Activated T-cell treated with anti-CD3 and anti-CD28 coated beads, Interleukin-2, amount 50 U/mL, for 1 hour (primary cell): ENCODE measurements around the gene CORO7.

ENCODE experiments used
- DNase-seq: peaks from one replicate; pipeline ENCODE4 v3.0.0-alpha.2; 2020

CORO7 gene

GRCh38 chr16:4381935-4382794 is 34.2 kb downstream of the CORO7 start:
- DNase-seq: no peak

GRCh38 chr16:4381072-4381934 is 35.1 kb downstream of the CORO7 start:
- DNase-seq: no peak

- DNase-seq: no peak
Measured at GRCh38 chr16:4380119-4381063, 36.0 kb downstream of the CORO7 start.

GRCh38 chr16:4378999-4379690 is 37.3 kb downstream of the CORO7 start:
- no peak for DNase-seq

GRCh38 chr16:4378161-4378666 is 38.2 kb downstream of the CORO7 start:
- DNase-seq: no peak

GRCh38 chr16:4377573-4378154 is 38.7 kb downstream of the CORO7 start:
- no peak for DNase-seq

GRCh38 chr16:4376893-4377572 is 39.4 kb downstream of the CORO7 start:
- DNase-seq: no peak

GRCh38 chr16:4376126-4376892 is 40.1 kb downstream of the CORO7 start:
- no peak for DNase-seq

GRCh38 chr16:4375717-4376116 is 40.7 kb downstream of the CORO7 start:
- DNase-seq: no peak

- no peak for DNase-seq
Measured at GRCh38 chr16:4373909-4374742, 42.3 kb downstream of the CORO7 start.

- DNase-seq: no peak
Measured at GRCh38 chr16:4373356-4373908, 43.0 kb downstream of the CORO7 start.

GRCh38 chr16:4372578-4373355 is 43.6 kb downstream of the CORO7 start:
- DNase-seq: no peak

GRCh38 chr16:4372001-4372577 is 44.3 kb downstream of the CORO7 start:
- DNase-seq: no peak

- DNase-seq: peak; percentile 85
Measured at GRCh38 chr16:4371357-4372000, 44.9 kb downstream of the CORO7 start, which contains the start of gene VASN. Gene VASN, plus strand, starts transcription at chr16:4371848. Its CDS starts 9,030 bp downstream, at chr16:4380878.

GRCh38 chr16:4370570-4371356 is 45.6 kb downstream of the CORO7 start:
- DNase-seq: no peak

GRCh38 chr16:4370151-4370550 is 46.2 kb downstream of the CORO7 start:
- no peak for DNase-seq
